Measurements from ENCODE around the gene CSTB.

CSTB gene

GRCh38 chr21:43762303-43763128, 13.6 kb downstream of the CSTB start:
- Histone ChIP-seq H3K27me3 (no peaks in the 10 kb centered on the region), H3K36me3 (peaks cover 81% of the 10 kb centered on the region), H3K4me3 (ENCODE audit: low read depth in 1 of 2, low read length in 1 of 2) (no peak overlapping the region), H3K27ac (peak overlapping the region; percentile 15), H3K4me1 (ENCODE audit: control insufficient read depth in 1 of 2, insufficient read depth in 1 of 2, low read depth in 1 of 2, low read length in 1 of 2) (no peaks in the 10 kb centered on the region), H3K9me3 (no peaks in the 10 kb centered on the region)
- TF ChIP-seq CTCF (IDR thresholded peaks at IDR 0.05) = no peak

- no peaks in the 10 kb centered on the region for H3K9me3 ChIP-seq
- H3K4me3 ChIP-seq (ENCODE audit: low read depth in 1 of 2, low read length in 1 of 2) = no peak overlapping the region
- no peaks in the 10 kb centered on the region for H3K27me3 ChIP-seq
- no peaks in the 10 kb centered on the region for H3K4me1 ChIP-seq (ENCODE audit: control insufficient read depth in 1 of 2, insufficient read depth in 1 of 2, low read depth in 1 of 2, low read length in 1 of 2)
- H3K36me3 ChIP-seq = peaks cover 87% of the 10 kb centered on the region
- no peak for TF ChIP-seq CTCF (IDR thresholded peaks at IDR 0.05)
- no peak overlapping the region for H3K27ac ChIP-seq
Observed at GRCh38 chr21:43761886-43762285, 14.2 kb downstream of the CSTB start.

- Histone ChIP-seq H3K36me3 (peaks cover 100% of the 10 kb centered on the region), H3K9me3 (no peaks in the 10 kb centered on the region), H3K27me3 (no peaks in the 10 kb centered on the region), H3K4me1 (ENCODE audit: control insufficient read depth in 1 of 2, insufficient read depth in 1 of 2, low read depth in 1 of 2, low read length in 1 of 2) (no peaks in the 10 kb centered on the region), H3K27ac (no peak overlapping the region), H3K4me3 (ENCODE audit: low read depth in 1 of 2, low read length in 1 of 2) (no peak overlapping the region)
- TF ChIP-seq CTCF (IDR thresholded peaks at IDR 0.05) = no peak
Observed at GRCh38 chr21:43760391-43760958, 15.6 kb downstream of the CSTB start.

GRCh38 chr21:43759651-43760050, 16.5 kb downstream of the CSTB start:
- peaks cover 100% of the 10 kb centered on the region for H3K36me3 ChIP-seq
- TF ChIP-seq CTCF (IDR thresholded peaks at IDR 0.05) = no peak
- no peak overlapping the region for H3K4me3 ChIP-seq (ENCODE audit: low read depth in 1 of 2, low read length in 1 of 2)

GRCh38 chr21:43758811-43759210, 17.3 kb downstream of the CSTB start:
- Histone ChIP-seq H3K27ac (no peak overlapping the region), H3K9me3 (no peaks in the 10 kb centered on the region), H3K27me3 (no peaks in the 10 kb centered on the region), H3K4me3 (ENCODE audit: low read depth in 1 of 2, low read length in 1 of 2) (no peak overlapping the region), H3K4me1 (ENCODE audit: control insufficient read depth in 1 of 2, insufficient read depth in 1 of 2, low read depth in 1 of 2, low read length in 1 of 2) (no peaks in the 10 kb centered on the region), H3K36me3 (peaks cover 100% of the 10 kb centered on the region)
- no peak for TF ChIP-seq CTCF (IDR thresholded peaks at IDR 0.05)

More at GRCh38 chr21:43759651-43760050, 16.5 kb downstream of the CSTB start:
- Histone ChIP-seq H3K4me1 (ENCODE audit: control insufficient read depth in 1 of 2, insufficient read depth in 1 of 2, low read depth in 1 of 2, low read length in 1 of 2) (no peaks in the 10 kb centered on the region), H3K27me3 (no peaks in the 10 kb centered on the region), H3K27ac (no peak overlapping the region), H3K9me3 (no peaks in the 10 kb centered on the region)
